ENCODE data around the gene PDK3. TPM values are rescaled to one million over a fixed set of nuclear protein-coding genes. Genes with fewer than 3 reads are reported as not detected.

The PDK3 gene
- total and polyA plus RNA-seq, 2 experiments from 2014 or later, result 22.5 to 23.4 TPM

DNA sequence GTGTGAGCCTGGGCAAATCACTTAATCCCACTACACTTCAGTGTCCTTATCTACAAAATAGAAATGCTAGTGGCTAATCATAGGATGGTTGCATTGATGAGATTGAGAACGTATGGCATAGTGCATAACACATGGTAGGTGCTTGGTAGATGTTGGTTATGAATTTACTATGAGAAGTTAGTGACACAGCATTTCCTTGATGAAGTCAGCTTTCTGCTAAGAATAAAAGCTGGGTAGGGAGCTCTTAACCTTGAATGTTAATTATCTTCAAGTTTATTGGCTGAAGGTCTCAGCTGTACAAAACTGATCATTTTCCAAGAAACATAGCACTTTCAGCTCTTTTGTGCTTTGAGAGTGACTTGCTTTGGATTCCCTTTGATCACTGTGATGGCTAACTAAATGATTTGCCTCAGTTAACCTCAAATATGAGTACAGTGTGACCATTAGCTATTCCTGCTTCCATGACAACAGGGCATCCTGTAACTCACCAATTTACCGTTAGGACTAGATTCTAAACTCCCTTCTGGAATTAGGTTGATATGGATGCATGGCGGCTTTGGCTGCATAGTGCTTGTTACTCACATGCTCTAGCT, 17.8 kb downstream of the PDK3 start:
- Histone ChIP-seq H4K20me1 (ENCODE audit: insufficient read depth, poor library complexity, severe bottlenecking) (no peaks in the 10 kb centered on the region), H3K36me3 (replicated peaks; ENCODE audit: insufficient read depth, low read depth) (no peaks in the 10 kb centered on the region), H3K27me3 (no peaks in the 10 kb centered on the region), H3K27ac (no peak overlapping the region), H3K4me3 (no peak overlapping the region), H3K9me3 (ENCODE audit: low read depth) (no peaks in the 10 kb centered on the region), H3K4me1 (ENCODE audit: insufficient read depth) (peaks cover 6% of the 10 kb centered on the region), H3K4me2 (no peak overlapping the region), H3K79me2 (peaks cover 56% of the 10 kb centered on the region), H2AFZ (no peak overlapping the region), H3K9me2 (replicated peaks; ENCODE audit: insufficient read depth) (no peaks in the 10 kb centered on the region)
- DNase-seq (ENCODE audit: low spot score), result no peak
- 95% methylated on average over 3 of the region's 3 CpGs for WGBS (ENCODE audit: low lambda C conversion rate, missing lambda C conversion rate)
- no peak for TF ChIP-seq EZH2 (IDR thresholded peaks at IDR 0.05; ENCODE audit: borderline replicate concordance)
- TF ChIP-seq EZH2phosphoT487 (IDR thresholded peaks at IDR 0.05; ENCODE audit: low read depth, severe bottlenecking, unreplicated experiment), result no peak
- no peak for TF ChIP-seq CTCF (IDR thresholded peaks at IDR 0.05; ENCODE audit: poor library complexity)

DNA sequence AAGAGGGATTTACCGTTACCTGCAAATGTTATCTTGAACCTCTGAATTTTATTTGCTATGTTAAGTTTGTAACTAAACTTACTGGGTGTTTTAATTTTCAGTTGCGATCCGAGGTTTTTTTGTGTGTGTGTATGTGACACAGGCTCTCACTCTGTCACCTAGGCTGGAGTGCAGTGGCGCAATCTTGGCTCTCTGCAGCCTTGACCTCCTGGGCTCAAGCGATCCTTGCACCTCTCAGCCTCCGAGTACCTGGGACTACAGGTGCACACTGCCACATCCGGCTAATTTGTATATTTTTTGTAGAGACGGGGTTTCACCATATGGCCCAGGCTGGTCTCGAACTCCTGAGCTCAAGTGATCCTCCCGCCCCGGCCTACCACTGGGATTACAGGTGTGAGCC, 18.5 kb downstream of the PDK3 start:
- Histone ChIP-seq H3K27me3 (no peaks in the 10 kb centered on the region), H3K36me3 (replicated peaks; ENCODE audit: insufficient read depth, low read depth) (no peaks in the 10 kb centered on the region), H3K9me2 (replicated peaks; ENCODE audit: insufficient read depth) (no peaks in the 10 kb centered on the region), H3K4me2 (no peak overlapping the region), H3K79me2 (peaks cover 51% of the 10 kb centered on the region), H3K4me1 (ENCODE audit: insufficient read depth) (peaks cover 6% of the 10 kb centered on the region), H3K4me3 (no peak overlapping the region), H2AFZ (no peak overlapping the region), H3K27ac (no peak overlapping the region), H3K9me3 (ENCODE audit: low read depth) (no peaks in the 10 kb centered on the region), H4K20me1 (ENCODE audit: insufficient read depth, poor library complexity, severe bottlenecking) (no peaks in the 10 kb centered on the region)
- no peak for TF ChIP-seq EZH2phosphoT487 (IDR thresholded peaks at IDR 0.05; ENCODE audit: low read depth, severe bottlenecking, unreplicated experiment)
- TF ChIP-seq CTCF (IDR thresholded peaks at IDR 0.05; ENCODE audit: poor library complexity), result no peak
- TF ChIP-seq EZH2 (IDR thresholded peaks at IDR 0.05; ENCODE audit: borderline replicate concordance), result no peak
- DNase-seq (ENCODE audit: low spot score), result no peak
- WGBS (ENCODE audit: low lambda C conversion rate, missing lambda C conversion rate), result 97% methylated on average over 11 of the region's 11 CpGs

GRCh38 chrX:24485323-24485722, 20.2 kb downstream of the PDK3 start:
- Histone ChIP-seq H3K9me2 (replicated peaks; ENCODE audit: insufficient read depth) (no peaks in the 10 kb centered on the region), H3K4me1 (ENCODE audit: insufficient read depth) (peaks cover 6% of the 10 kb centered on the region), H3K4me2 (no peak overlapping the region), H3K79me2 (peaks cover 45% of the 10 kb centered on the region), H3K4me3 (no peak overlapping the region), H4K20me1 (ENCODE audit: insufficient read depth, poor library complexity, severe bottlenecking) (no peaks in the 10 kb centered on the region), H2AFZ (no peak overlapping the region), H3K36me3 (replicated peaks; ENCODE audit: insufficient read depth, low read depth) (no peaks in the 10 kb centered on the region), H3K9me3 (ENCODE audit: low read depth) (no peaks in the 10 kb centered on the region), H3K27me3 (no peaks in the 10 kb centered on the region), H3K27ac (peak overlapping the region; percentile 75)
- DNase-seq (ENCODE audit: low spot score), result no peak
- WGBS (ENCODE audit: low lambda C conversion rate, missing lambda C conversion rate), result 95% methylated on average over 5 of the region's 5 CpGs
- no peak for TF ChIP-seq CTCF (IDR thresholded peaks at IDR 0.05; ENCODE audit: poor library complexity)
- TF ChIP-seq EZH2 (IDR thresholded peaks at IDR 0.05; ENCODE audit: borderline replicate concordance), result no peak
- TF ChIP-seq EZH2phosphoT487 (IDR thresholded peaks at IDR 0.05; ENCODE audit: low read depth, severe bottlenecking, unreplicated experiment), result no peak

Measured in hepatocyte (in vitro differentiated cells).